NCI-H187 (cell line): Measurements from ENCODE around the gene VGF.

ENCODE experiments used
- DNase-seq, 2 experiments: peaks; one replicate each; lab custom pipeline; 2025; lab: John Stamatoyannopoulos, UW

Gene VGF

DNA sequence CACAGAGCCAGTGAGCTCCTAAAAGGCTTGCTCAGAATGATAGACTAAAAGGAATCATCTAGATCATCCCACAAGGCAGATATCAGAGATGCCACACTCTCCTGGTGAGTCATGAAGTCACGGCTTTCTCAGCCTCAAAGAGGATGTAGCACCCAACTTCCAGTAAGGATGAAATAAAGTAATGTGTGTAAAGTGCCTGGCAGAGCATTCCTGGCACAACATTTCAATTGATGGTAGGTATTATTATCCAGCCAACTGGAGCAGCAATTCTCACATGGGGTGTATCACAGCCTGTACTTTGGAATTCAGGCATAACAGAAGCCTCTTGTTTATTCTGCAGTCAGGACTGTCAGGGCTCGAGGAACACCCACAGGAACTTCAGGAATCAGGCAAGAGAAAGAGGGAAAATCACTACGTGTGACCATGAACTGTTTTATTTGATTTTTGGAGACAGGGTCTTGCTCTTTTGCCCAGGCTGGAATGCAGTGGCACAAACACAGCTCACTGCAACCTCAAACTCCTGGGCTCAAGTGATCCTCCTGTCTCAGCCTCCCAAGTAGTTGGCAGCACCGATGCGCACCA is 20.0 kb upstream of the VGF start:
- DNase-seq = no peak

DNA sequence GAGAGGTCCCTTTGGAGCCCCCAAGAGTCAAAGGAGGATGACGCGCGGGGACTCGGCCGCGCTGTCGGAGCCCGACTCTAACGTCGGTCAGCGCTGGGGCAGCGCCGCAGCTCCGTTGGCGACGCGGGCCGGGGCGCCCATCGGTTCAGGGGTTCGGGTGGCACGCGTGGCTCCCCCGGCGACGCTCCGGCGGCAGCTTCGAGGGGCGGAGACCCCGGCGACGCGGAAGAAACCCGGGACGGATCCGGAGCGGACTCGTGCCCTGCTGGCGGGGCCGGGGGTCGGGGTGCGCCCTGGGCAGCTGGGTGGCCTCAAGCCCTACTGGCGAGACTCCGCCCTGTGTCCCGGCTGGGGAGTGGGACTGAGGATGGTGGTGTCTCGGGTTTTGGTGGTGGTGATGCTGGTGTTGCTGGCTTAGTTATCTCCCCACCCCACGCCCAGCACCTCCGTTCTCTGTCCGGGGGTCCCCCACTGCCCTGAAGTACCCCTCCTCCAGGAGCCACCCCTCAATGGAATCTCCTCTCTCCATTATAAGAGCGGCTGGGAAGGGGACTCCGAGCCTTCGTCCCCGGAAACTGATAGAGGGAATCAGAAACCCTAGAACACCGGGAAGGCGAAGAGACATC is 14.9 kb upstream of the VGF start, which contains the start of gene NAT16:
Gene NAT16 (minus strand): TSS at position 164 of the 626 bp plus-strand sequence. CDS start 5,486 bp downstream, outside the sequence.
- DNase-seq = no peak

DNA sequence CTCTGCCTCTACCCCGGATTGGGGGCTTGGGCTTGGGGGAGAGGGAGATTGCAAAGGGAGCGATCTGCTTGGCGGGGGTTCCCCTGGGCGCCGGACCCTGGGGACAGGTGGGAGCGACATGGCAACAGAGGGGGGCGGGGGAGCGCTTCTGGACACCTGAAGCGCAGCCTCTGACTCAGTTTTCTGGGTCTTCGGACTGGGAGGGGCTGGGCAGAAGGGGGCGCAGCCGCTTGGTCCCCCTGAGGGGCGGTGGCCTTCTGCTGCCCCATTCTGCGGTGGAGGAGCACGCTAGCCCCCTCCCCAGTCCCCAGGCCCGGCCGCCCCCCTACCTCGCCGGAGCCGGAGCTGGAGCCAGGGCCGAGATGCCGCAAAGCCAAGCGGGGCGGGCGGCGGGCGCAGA is 14.3 kb upstream of the VGF start:
- no peak for DNase-seq

- DNase-seq = peak; percentile 38 to 63
Observed at GRCh38 chr7:101179117-101179516, 13.7 kb upstream of the VGF start.

DNA sequence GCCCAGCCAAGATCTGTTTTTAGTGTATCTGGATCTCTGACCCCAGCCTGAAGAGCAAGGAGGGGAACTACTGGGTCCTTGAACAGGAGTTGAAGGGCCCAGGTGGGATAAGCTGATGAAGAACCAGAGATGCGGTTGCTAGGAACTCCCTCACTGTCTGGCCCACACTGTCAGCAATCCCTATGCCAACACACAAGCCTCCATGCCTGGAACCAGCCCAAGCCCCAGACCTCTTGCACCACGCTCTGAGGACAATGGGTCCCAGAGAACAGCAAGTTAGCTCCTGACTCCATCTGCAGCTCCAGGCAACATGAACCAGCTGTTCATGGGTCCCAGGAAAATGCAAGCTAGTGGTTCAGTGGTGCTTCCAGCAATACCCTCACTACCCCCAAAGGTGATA is 12.3 kb upstream of the VGF start:
- no peak for DNase-seq

GRCh38 chr7:101175664-101176063 is 10.3 kb upstream of the VGF start:
- DNase-seq = no peak

- DNase-seq = no peak
Observed at GRCh38 chr7:101174322-101174854, 9.0 kb upstream of the VGF start.

DNA sequence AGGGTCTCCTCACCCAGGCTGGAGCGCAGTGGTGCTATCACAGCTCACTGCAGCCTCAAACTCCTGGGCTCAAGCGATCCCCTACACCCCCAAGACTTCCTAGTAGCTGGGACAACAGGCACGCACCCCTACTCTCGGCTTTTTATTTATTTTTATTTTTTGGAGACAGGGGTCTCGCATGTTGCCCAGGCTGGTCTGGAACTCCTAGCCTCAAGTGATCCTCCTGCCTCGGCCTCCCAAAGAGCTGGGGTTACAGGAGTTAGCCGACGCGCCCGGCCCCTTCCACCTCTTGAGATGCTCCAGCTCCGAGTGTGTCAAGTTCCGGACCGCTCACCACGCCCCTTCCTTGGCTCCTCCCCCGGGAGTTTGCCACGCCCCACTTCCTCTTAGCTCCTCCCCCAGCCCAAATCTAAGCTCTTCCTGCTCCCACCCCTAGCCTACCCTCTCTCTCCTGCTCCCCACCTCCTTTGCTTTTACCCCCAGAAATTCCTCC is 8.4 kb upstream of the VGF start:
- DNase-seq = peak in 1 of 2 experiments; percentile 25

- DNase-seq = no peak
Observed at GRCh38 chr7:101172854-101173751, 7.7 kb upstream of the VGF start.

DNA sequence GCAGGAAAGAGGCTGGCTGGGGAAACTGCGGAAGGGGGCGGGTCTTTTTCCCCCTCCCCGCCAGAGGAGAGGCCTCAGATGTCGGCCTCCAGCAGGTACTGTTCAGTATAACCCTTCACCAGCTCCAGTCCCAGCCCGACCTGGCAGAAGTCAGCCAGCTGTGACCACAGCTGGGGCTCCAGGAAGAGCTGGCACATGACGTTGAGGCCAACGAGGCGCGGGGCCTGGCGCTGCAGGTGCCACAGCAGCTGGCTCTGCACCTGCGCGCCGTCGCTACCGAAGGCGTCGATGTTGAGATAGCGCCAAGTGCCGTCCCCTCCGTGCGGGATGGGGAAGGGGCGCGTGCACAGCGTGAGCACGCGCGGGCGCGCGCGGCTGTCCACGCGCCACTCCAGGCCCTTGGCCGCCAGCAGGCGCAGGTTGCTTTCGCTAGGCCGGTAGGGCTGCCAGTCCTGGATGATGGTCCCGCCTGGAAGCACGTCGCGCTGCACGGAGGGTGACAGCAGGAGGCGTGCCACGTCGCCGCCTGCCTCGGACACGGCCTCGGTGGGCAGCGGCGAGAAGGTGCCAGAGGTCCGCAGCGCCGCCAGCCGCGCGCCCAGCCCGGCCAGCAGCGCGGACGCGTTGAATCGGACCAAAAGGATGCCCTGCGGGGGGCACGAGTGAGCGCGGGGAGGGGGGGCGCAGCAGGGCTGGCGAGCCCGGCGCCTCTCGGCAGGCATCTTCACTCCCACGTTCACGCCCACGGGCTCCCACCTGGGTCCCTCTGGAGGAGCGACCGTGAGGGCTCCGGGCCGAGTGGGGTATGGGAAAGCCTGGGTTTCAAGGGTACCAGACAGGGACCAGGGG is 6.9 kb upstream of the VGF start:
- peak; percentile 36 to 65 for DNase-seq

- DNase-seq = no peak
Observed at GRCh38 chr7:101171442-101171837, 6.1 kb upstream of the VGF start.

DNA sequence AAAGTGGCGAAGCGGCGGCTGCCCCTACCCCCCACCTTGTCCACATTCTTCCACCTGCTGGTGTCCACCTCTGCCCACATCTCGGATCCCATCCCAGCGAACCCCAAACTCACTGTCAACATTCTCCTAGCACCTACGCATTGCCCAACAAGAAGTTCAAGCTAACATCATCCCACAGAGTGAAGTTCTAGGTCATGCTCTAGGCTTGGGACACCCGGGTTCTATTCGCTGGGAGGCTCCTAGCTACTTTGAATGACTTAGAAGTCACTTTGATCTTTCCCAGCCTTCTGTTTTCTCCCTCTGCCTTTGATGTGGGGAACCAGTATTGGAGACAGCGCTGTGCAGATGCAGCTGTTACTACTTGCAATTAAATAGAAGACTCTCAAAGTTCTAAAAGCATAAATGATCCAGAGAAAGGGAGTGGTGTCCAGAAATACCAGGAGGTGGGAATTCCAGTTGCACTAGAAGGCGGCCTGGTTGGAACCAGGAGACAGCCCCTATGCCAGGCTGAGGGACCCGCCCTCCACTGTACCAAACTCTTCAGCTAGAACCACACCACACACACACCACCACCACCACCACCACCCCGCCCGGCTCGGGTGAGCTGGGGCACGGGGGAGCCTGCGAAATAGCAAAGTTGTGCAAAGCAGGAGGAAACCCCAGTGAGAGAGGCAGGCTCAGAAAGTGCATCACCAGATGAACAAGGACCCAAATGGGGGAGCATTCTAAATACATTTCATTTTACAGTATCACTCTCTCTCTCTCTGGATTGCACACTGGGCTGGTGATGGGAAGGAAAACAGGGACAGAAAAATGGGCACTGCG is 5.5 kb upstream of the VGF start:
- no peak for DNase-seq

DNA sequence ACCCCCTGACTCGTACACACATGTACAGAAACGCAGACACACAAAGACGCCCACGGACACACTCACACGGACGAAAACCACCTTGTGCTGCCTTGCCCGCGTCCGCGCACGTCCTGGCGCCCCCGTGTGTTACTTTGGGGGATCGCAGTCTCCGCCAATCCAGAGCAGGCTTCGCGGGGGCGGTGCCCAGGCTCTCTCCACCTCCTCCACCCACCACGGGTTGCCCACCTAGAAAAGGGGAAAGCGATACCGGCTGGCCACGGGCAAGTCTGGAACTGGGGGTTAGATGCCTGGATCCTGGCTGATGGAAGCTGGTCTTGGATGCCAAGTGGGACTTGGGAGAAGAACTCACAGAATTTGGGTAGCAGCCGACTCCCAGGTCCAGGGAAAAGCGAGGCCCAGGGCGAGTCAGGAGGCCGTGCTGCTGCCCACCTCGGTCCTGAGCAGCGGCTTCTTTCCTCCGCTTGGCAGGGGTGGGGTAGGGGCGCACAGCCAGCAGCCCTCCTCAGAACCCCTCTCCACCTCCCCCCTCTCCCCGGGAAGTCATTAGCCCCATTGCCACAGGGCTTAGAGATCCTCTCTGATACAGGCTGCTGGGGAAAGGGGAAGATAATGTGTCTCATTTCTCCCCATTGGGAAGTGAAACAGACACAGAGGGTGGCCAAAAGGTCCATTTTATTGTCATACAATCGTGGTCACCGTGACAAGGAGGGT is 4.6 kb upstream of the VGF start:
- DNase-seq = peak in 1 of 2 experiments; percentile 52

GRCh38 chr7:101169110-101169837 is 3.9 kb upstream of the VGF start:
- DNase-seq = no peak

- no peak for DNase-seq
Observed at GRCh38 chr7:101168412-101169049, 3.2 kb upstream of the VGF start.

- DNase-seq = no peak
Observed at GRCh38 chr7:101167645-101168411, 2.5 kb upstream of the VGF start.

- DNase-seq = peak; percentile 25 to 51
Observed at GRCh38 chr7:101166909-101167644, 1.7 kb upstream of the VGF start.

DNA sequence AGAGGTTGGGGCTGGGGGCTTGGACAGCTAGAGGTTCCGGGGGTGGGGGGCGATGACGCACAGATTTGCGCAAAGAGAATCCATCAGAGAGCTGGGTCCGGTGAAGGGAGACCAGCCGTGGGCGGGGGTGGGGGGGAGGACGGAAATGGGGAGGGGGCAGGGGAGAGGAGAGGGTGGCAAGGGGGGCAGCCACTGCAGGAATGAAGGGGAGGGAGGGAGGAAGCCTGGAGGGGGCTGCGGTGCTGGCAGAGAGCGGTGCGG is 1.2 kb upstream of the VGF start:
- no peak for DNase-seq
